Activated CD8-positive, alpha-beta memory T cell treated with anti-CD3 and anti-CD28 coated beads, Interleukin-2, amount 10 ng/mL, durations not matched to agents 7 days and 5 days (primary cell): ENCODE data around the gene IBA57. TPM values are rescaled to one million over a fixed set of nuclear protein-coding genes. Genes with fewer than 3 reads are reported as not detected.

Experiments
- ATAC-seq: fragments of 150-1000 bp; cut with Tn5 transposase; one replicate; pipeline ENCODE4 v1.10.0; 2021; ENCODE audit warnings: moderate library complexity
- CTCF ChIA-PET: fragments of 350-600 bp; sonication (Branson Sonifier 250); formaldehyde crosslinking; loops from one replicate; lab custom pipeline; 2021; ENCODE audit warnings: antibody characterized with exemption; lab: Charles Lee
- DNase-seq: peaks from one replicate; pipeline ENCODE4 v3.0.0-alpha.2; 2020
- H3K27ac Mint-ChIP-seq: one replicate; pipeline ENCODE4 v1.8.0; 2021; ENCODE audit warnings: mild to moderate bottlenecking, mixed read lengths
- H3K27me3 Mint-ChIP-seq: one replicate; pipeline ENCODE4 v1.8.0; 2021; ENCODE audit warnings: mixed read lengths
- H3K36me3 Mint-ChIP-seq: one replicate; pipeline ENCODE4 v1.8.0; 2021; ENCODE audit warnings: mild to moderate bottlenecking, mixed read lengths
- H3K4me1 Mint-ChIP-seq: one replicate; pipeline ENCODE4 v1.8.0; 2021; ENCODE audit warnings: mixed read lengths
- H3K4me3 Mint-ChIP-seq: one replicate; pipeline ENCODE4 v1.8.0; 2021; ENCODE audit warnings: mild to moderate bottlenecking, moderate library complexity, mixed read lengths
- H3K9me3 Mint-ChIP-seq: one replicate; pipeline ENCODE4 v1.8.0; 2022; ENCODE audit warnings: low read depth, mixed read lengths
- total RNA-seq, 2 experiments: library from RNA; stranded (reverse); gene quantifications; one replicate each; pipeline ENCODE4 v1.2.3, GENCODE V29; 2021

The IBA57 gene
- total RNA-seq, 2 experiments from 2014 or later, result 6.8 to 8.5 TPM

GRCh38 chr1:228139931-228140723 is 25.5 kb upstream of the IBA57 start, which contains the start of gene GUK1:
Gene GUK1 (plus strand): TSS chr1:228140279. CDS start chr1:228140303, 24 bp downstream.
- Mint-ChIP-seq H3K36me3 (peaks cover 21% of the 10 kb centered on the region), H3K27me3 (peaks cover 5% of the 10 kb centered on the region), H3K9me3 (no peaks in the 10 kb centered on the region), H3K4me1 (peaks cover 48% of the 10 kb centered on the region), H3K27ac (peak within 1 kb of the TSS; percentile 99), H3K4me3 (peak within 1 kb of the TSS; percentile 98)
- peak; percentile 89 for ATAC-seq
- peak; percentile 100 for DNase-seq
- CTCF ChIA-PET, result interaction anchor here (0.7 to 5.1 kb wide), 7 partner anchors 10 to 326 kb away, joined by 3 to 57 read pairs (median 4); partner anchors contain the start of gene IBA57

- peaks cover 21% of the 10 kb centered on the region for H3K36me3 Mint-ChIP-seq
- H3K4me3 Mint-ChIP-seq, result peak overlapping the region; percentile 98
- DNase-seq (peak; percentile 59), ATAC-seq (no peak)
- H3K27ac Mint-ChIP-seq, result peak overlapping the region; percentile 99
- H3K4me1 Mint-ChIP-seq, result peaks cover 48% of the 10 kb centered on the region
- H3K27me3 Mint-ChIP-seq, result no peaks in the 10 kb centered on the region
- H3K9me3 Mint-ChIP-seq, result no peaks in the 10 kb centered on the region
- CTCF ChIA-PET, result interaction anchor here (0.7 to 5.1 kb wide), 6 partner anchors 10 to 325 kb away, joined by 3 to 57 read pairs (median 4); partner anchors contain the start of gene IBA57
Observed at GRCh38 chr1:228140724-228141225, 24.8 kb upstream of the IBA57 start.

- ATAC-seq, result no peak
- Mint-ChIP-seq H3K36me3 (peaks cover 21% of the 10 kb centered on the region), H3K4me3 (peak overlapping the region; percentile 98), H3K27ac (peak overlapping the region; percentile 99), H3K9me3 (no peaks in the 10 kb centered on the region), H3K27me3 (no peaks in the 10 kb centered on the region), H3K4me1 (peaks cover 47% of the 10 kb centered on the region)
- CTCF ChIA-PET, result interaction anchor here (0.8 to 5.1 kb wide), 6 partner anchors 10 to 142 kb away, joined by 3 to 57 read pairs (median 4); partner anchors contain the start of gene IBA57
- peak; percentile 70 for DNase-seq
Observed at GRCh38 chr1:228141226-228142044, 24.2 kb upstream of the IBA57 start.

GRCh38 chr1:228142155-228142691 is 23.4 kb upstream of the IBA57 start:
- Mint-ChIP-seq H3K36me3 (peaks cover 21% of the 10 kb centered on the region), H3K9me3 (no peaks in the 10 kb centered on the region), H3K27me3 (no peaks in the 10 kb centered on the region), H3K4me1 (peaks cover 39% of the 10 kb centered on the region), H3K4me3 (peak overlapping the region; percentile 98), H3K27ac (peak overlapping the region; percentile 99)
- DNase-seq, result peak; percentile 41
- no peak for ATAC-seq
- CTCF ChIA-PET, result interaction anchor here (0.8 to 3.5 kb wide), 3 partner anchors 11 to 143 kb away, joined by 3 to 27 read pairs (median 3); partner anchors contain the start of gene IBA57

- peaks cover 21% of the 10 kb centered on the region for H3K36me3 Mint-ChIP-seq
- H3K9me3 Mint-ChIP-seq, result no peaks in the 10 kb centered on the region
- H3K27ac Mint-ChIP-seq, result peak overlapping the region; percentile 99
- peak overlapping the region; percentile 98 for H3K4me3 Mint-ChIP-seq
- CTCF ChIA-PET, result interaction anchor here (1.2 to 3.5 kb wide), 3 partner anchors 11 to 58 kb away, joined by 3 to 27 read pairs (median 3); partner anchors contain the start of gene IBA57
- peaks cover 34% of the 10 kb centered on the region for H3K4me1 Mint-ChIP-seq
- H3K27me3 Mint-ChIP-seq, result no peaks in the 10 kb centered on the region
- DNase-seq (no peak), ATAC-seq (no peak)
Observed at GRCh38 chr1:228142701-228143136, 22.9 kb upstream of the IBA57 start.

- Mint-ChIP-seq H3K9me3 (no peaks in the 10 kb centered on the region), H3K4me1 (peaks cover 34% of the 10 kb centered on the region), H3K36me3 (peaks cover 21% of the 10 kb centered on the region), H3K27ac (peak overlapping the region; percentile 14), H3K4me3 (peak overlapping the region; percentile 98), H3K27me3 (no peaks in the 10 kb centered on the region)
- no peak for ATAC-seq
- CTCF ChIA-PET, result interaction anchor here (1.2 to 3.5 kb wide), 2 partner anchors 22 to 59 kb away, joined by 3 to 27 read pairs; partner anchors contain the start of gene IBA57
- no peak for DNase-seq
Observed at GRCh38 chr1:228143480-228144192, 22.0 kb upstream of the IBA57 start.

- Mint-ChIP-seq H3K36me3 (peaks cover 21% of the 10 kb centered on the region), H3K4me3 (no peak overlapping the region), H3K4me1 (peaks cover 33% of the 10 kb centered on the region), H3K27me3 (no peaks in the 10 kb centered on the region), H3K9me3 (no peaks in the 10 kb centered on the region), H3K27ac (no peak overlapping the region)
- ATAC-seq (no peak), DNase-seq (no peak)
- CTCF ChIA-PET, result interaction anchor here (3.5 kb wide), 1 partner anchor 21 kb away, joined by 27 read pairs; the partner anchor contains the start of gene IBA57
Observed at GRCh38 chr1:228144193-228144992, 21.2 kb upstream of the IBA57 start.

- H3K4me3 Mint-ChIP-seq, result no peak overlapping the region
- no peak for DNase-seq
- CTCF ChIA-PET, result interaction anchor here (3.5 kb wide), 1 partner anchor 21 kb away, joined by 27 read pairs; the partner anchor contains the start of gene IBA57
- no peak overlapping the region for H3K27ac Mint-ChIP-seq
- ATAC-seq, result no peak
- peaks cover 30% of the 10 kb centered on the region for H3K4me1 Mint-ChIP-seq
- peaks cover 21% of the 10 kb centered on the region for H3K36me3 Mint-ChIP-seq
- no peaks in the 10 kb centered on the region for H3K27me3 Mint-ChIP-seq
- no peaks in the 10 kb centered on the region for H3K9me3 Mint-ChIP-seq
Observed at GRCh38 chr1:228144993-228145343, 20.6 kb upstream of the IBA57 start.

GRCh38 chr1:228145463-228146416 is 19.9 kb upstream of the IBA57 start:
- ATAC-seq (no peak), DNase-seq (no peak)
- peaks cover 21% of the 10 kb centered on the region for H3K36me3 Mint-ChIP-seq
- peaks cover 30% of the 10 kb centered on the region for H3K4me1 Mint-ChIP-seq
- no peak overlapping the region for H3K27ac Mint-ChIP-seq
- no peaks in the 10 kb centered on the region for H3K27me3 Mint-ChIP-seq
- H3K4me3 Mint-ChIP-seq, result no peak overlapping the region
- no peaks in the 10 kb centered on the region for H3K9me3 Mint-ChIP-seq
- CTCF ChIA-PET, result interaction anchor here (3.5 kb wide), 1 partner anchor 20 kb away, joined by 27 read pairs; the partner anchor contains the start of gene IBA57

GRCh38 chr1:228146417-228147150 is 19.0 kb upstream of the IBA57 start:
- H3K27ac Mint-ChIP-seq, result no peak overlapping the region
- H3K36me3 Mint-ChIP-seq, result peaks cover 15% of the 10 kb centered on the region
- no peak for ATAC-seq

More at GRCh38 chr1:228146417-228147150, 19.0 kb upstream of the IBA57 start:
- Mint-ChIP-seq H3K4me3 (no peak overlapping the region), H3K27me3 (no peaks in the 10 kb centered on the region), H3K4me1 (peaks cover 30% of the 10 kb centered on the region), H3K9me3 (no peaks in the 10 kb centered on the region)
- DNase-seq, result no peak
- CTCF ChIA-PET, result no interaction called here
